Panc1 (cell line): Measurements from ENCODE around the gene XIRP2. TPM values are rescaled to one million over a fixed set of nuclear protein-coding genes. Genes with fewer than 3 reads are reported as not detected.

Source experiments
- ATAC-seq: fragments of 200-7000 bp; cut with Tn5 transposase; 2 replicates; pipeline ENCODE4 v1.9.1; 2020; ENCODE audit warnings: mild to moderate bottlenecking, moderate library complexity
- BruUV-seq: library from RNA; stranded (reverse); fragments of 400-500 nt; replicated peaks from 2 replicates; lab custom pipeline; 2021; lab: Mats Ljungman, UMichigan
- CTCF ChIA-PET: fragments of 300-600 bp; sonication (Branson Sonifier 250); formaldehyde crosslinking; loops from one replicate; lab custom pipeline; 2022; ENCODE audit warnings: antibody characterized with exemption; lab: Charles Lee
- POLR2A ChIA-PET: fragments of 300-600 bp; sonication (Branson Sonifier 250); formaldehyde crosslinking; loops from one replicate; lab custom pipeline; 2022; ENCODE audit warnings: antibody characterized with exemption; lab: Charles Lee
- DNase-seq: peaks from one replicate; pipeline ENCODE4 v3.0.0-alpha.2; 2010; ENCODE audit warnings: low read depth, low spot score
- H3K27ac ChIP-seq: 2 replicates; pipeline ENCODE4 v1.5.1; 2011; ENCODE audit warnings: mild to moderate bottlenecking, low read length, inconsistent platforms
- H3K27me3 ChIP-seq: fragments of 200-500 bp; sonication (Bioruptor generic); 2 replicates; pipeline ENCODE4 v1.6.0; 2014; ENCODE audit warnings: low read length, inconsistent platforms; ENCODE audit not compliant: control insufficient read depth, insufficient read depth
- H3K36me3 ChIP-seq: fragments of 200-500 bp; sonication (Bioruptor generic); 2 replicates; pipeline ENCODE4 v1.5.1; 2014; ENCODE audit warnings: inconsistent platforms, mild to moderate bottlenecking, low read length, moderate library complexity; ENCODE audit not compliant: control insufficient read depth, insufficient read depth
- H3K4me1 ChIP-seq: 2 replicates; pipeline ENCODE4 v1.5.1; 2011; ENCODE audit warnings: inconsistent platforms, mild to moderate bottlenecking, low read length, moderate library complexity; ENCODE audit not compliant: control insufficient read depth, insufficient read depth
- H3K4me3 ChIP-seq, 2 experiments: 2 replicates each; pipeline ENCODE4 v1.5.1; 2011 to 2012; ENCODE audit warnings: low read depth in 2 of 2, low read length in 2 of 2, mild to moderate bottlenecking in 2 of 2, inconsistent platforms in 1 of 2, moderate library complexity in 1 of 2
- H3K9me3 ChIP-seq: fragments of 200-500 bp; sonication (Bioruptor generic); 2 replicates; pipeline ENCODE4 v1.5.1; 2014; ENCODE audit warnings: low read depth, mild to moderate bottlenecking, inconsistent platforms, low read length, moderate library complexity; ENCODE audit not compliant: control insufficient read depth, insufficient read depth
- POLR2AphosphoS5 ChIP-seq: IDR thresholded peaks from 2 replicates; pipeline ENCODE4 v1.6.1; 2012; ENCODE audit warnings: mild to moderate bottlenecking, low read depth, low read length, moderate library complexity
- SIN3A ChIP-seq: IDR thresholded peaks from 2 replicates; pipeline ENCODE4 v1.6.1; 2012; ENCODE audit warnings: low read depth, mild to moderate bottlenecking, low read length, moderate library complexity, borderline replicate concordance; ENCODE audit not compliant: insufficient read depth
- TCF7L2 ChIP-seq: IDR thresholded peaks from 2 replicates; pipeline ENCODE4 v1.6.1; 2011; ENCODE audit warnings: mild to moderate bottlenecking, low read depth, low read length, inconsistent platforms
- in situ Hi-C: cut with HindIII; loops from 2 replicates; pipeline ENCODE4 v1.10.0; 2016; ENCODE audit warnings: low sequenced_read_pairs, low pct_unique_long_range_greater_than_20kb
- intact Hi-C: fragments of 100-400 bp; cut with micrococcal nuclease; formaldehyde crosslinking; loops from one replicate; pipeline ENCODE4 v1.10.0; 2022; ENCODE audit not compliant: unreplicated experiment
- total RNA-seq: library from RNA; stranded (reverse); gene quantifications from one replicate; pipeline ENCODE4 v1.2.1, GENCODE V29; 2021; ENCODE audit not compliant: unreplicated experiment
- TF ChIP-seq, protein P1 (sequence below), 2 experiments: IDR thresholded peaks; 2 replicates each; pipeline ENCODE4 v1.6.1; 2011 to 2012; ENCODE audit warnings: low read depth in 2 of 2, control low read depth in 1 of 2, low read length in 1 of 2, mild to moderate bottlenecking in 1 of 2, moderate library complexity in 1 of 2; ENCODE audit not compliant: insufficient read depth in 1 of 2
- TF ChIP-seq, protein P2 (sequence below): fragments of 450-650 bp; IDR thresholded peaks from 2 replicates; pipeline ENCODE4 v1.5.1; 2017; ENCODE audit warnings: mild to moderate bottlenecking

Gene XIRP2
- total RNA-seq, 1 experiment from 2014 or later: not detected

DNA sequence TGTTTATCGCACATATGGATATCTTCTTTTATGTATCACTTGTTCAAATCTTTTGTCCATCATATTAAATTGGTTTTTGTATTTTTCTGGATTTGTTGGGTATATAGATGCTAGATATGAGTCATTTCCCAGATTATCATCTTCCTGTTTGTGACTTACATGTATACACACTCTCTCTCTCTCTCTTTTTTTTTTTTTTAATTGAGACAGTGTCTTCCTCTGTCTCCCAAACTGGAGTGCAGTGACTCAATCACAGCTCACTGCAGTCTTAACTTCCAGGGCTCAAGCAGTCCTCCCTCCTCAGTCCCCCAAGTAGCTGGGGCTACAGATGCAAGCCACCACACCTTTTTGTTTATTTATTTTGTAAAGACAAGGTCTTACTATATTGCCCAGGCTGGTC is 43.8 kb downstream of the XIRP2 start:
- in situ Hi-C loops: no loop called here
- ChIA-PET POLR2A (no interaction called here), CTCF (no interaction called here)

DNA sequence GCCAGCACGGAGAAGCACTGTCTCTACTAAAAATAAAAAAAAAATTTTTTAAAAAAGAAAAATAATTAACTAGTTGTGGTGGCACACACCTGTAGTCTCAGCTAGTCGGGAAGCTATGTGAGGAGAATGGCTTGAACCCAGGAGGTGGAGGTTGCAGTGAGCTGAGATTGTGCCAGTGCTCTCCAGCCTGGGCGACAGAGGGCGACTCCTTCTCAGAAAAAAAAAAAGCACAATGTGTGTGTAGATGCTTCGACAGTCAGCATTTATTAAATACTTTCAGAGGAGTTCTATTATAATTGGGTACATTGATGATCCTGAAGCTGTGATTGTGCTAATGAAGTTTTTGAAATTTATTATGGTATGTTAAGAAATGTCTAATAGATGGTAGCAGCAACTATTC is 46.5 kb downstream of the XIRP2 start:
- Histone ChIP-seq H3K36me3 (no peaks in the 10 kb centered on the region), H3K27me3 (no peaks in the 10 kb centered on the region), H3K27ac (no peak overlapping the region), H3K9me3 (no peaks in the 10 kb centered on the region), H3K4me1 (no peaks in the 10 kb centered on the region), H3K4me3 (no peak overlapping the region)
- in situ Hi-C loops (no loop called here), intact Hi-C loops (no loop called here)
- ChIA-PET CTCF (no interaction called here), POLR2A (no interaction called here)
- DNase-seq (no peak), ATAC-seq (no peak)
- BruUV-seq: no TSS peak
- TF ChIP-seq, protein P1, sequence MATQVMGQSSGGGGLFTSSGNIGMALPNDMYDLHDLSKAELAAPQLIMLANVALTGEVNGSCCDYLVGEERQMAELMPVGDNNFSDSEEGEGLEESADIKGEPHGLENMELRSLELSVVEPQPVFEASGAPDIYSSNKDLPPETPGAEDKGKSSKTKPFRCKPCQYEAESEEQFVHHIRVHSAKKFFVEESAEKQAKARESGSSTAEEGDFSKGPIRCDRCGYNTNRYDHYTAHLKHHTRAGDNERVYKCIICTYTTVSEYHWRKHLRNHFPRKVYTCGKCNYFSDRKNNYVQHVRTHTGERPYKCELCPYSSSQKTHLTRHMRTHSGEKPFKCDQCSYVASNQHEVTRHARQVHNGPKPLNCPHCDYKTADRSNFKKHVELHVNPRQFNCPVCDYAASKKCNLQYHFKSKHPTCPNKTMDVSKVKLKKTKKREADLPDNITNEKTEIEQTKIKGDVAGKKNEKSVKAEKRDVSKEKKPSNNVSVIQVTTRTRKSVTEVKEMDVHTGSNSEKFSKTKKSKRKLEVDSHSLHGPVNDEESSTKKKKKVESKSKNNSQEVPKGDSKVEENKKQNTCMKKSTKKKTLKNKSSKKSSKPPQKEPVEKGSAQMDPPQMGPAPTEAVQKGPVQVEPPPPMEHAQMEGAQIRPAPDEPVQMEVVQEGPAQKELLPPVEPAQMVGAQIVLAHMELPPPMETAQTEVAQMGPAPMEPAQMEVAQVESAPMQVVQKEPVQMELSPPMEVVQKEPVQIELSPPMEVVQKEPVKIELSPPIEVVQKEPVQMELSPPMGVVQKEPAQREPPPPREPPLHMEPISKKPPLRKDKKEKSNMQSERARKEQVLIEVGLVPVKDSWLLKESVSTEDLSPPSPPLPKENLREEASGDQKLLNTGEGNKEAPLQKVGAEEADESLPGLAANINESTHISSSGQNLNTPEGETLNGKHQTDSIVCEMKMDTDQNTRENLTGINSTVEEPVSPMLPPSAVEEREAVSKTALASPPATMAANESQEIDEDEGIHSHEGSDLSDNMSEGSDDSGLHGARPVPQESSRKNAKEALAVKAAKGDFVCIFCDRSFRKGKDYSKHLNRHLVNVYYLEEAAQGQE (IDR thresholded peaks at IDR 0.05; ENCODE audit: insufficient read depth in 1 of 2, low read depth in 2 of 2, low read length in 1 of 2): no peak
- no peak for TF ChIP-seq TCF7L2
- no peak for TF ChIP-seq POLR2AphosphoS5
- TF ChIP-seq, protein P2, sequence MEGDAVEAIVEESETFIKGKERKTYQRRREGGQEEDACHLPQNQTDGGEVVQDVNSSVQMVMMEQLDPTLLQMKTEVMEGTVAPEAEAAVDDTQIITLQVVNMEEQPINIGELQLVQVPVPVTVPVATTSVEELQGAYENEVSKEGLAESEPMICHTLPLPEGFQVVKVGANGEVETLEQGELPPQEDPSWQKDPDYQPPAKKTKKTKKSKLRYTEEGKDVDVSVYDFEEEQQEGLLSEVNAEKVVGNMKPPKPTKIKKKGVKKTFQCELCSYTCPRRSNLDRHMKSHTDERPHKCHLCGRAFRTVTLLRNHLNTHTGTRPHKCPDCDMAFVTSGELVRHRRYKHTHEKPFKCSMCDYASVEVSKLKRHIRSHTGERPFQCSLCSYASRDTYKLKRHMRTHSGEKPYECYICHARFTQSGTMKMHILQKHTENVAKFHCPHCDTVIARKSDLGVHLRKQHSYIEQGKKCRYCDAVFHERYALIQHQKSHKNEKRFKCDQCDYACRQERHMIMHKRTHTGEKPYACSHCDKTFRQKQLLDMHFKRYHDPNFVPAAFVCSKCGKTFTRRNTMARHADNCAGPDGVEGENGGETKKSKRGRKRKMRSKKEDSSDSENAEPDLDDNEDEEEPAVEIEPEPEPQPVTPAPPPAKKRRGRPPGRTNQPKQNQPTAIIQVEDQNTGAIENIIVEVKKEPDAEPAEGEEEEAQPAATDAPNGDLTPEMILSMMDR: no peak
- TF ChIP-seq SIN3A: no peak

More for the DNA sequence above, 43.8 kb downstream of the XIRP2 start:
- no peaks in the 10 kb centered on the region for H3K4me1 ChIP-seq
- TF ChIP-seq, protein P1 (IDR thresholded peaks at IDR 0.05; ENCODE audit: insufficient read depth in 1 of 2, low read depth in 2 of 2, low read length in 1 of 2): no peak
- TF ChIP-seq POLR2AphosphoS5 (no peak), TCF7L2 (no peak), SIN3A (no peak)
- TF ChIP-seq, protein P2: no peak
- H3K9me3 ChIP-seq: no peaks in the 10 kb centered on the region
- no TSS peak for BruUV-seq
- intact Hi-C loops: no loop called here
- no peaks in the 10 kb centered on the region for H3K36me3 ChIP-seq
- DNase-seq (no peak), ATAC-seq (no peak)
- no peak overlapping the region for H3K4me3 ChIP-seq
- H3K27me3 ChIP-seq: no peaks in the 10 kb centered on the region
- H3K27ac ChIP-seq: no peak overlapping the region
